ENCODE measurements around the gene NTN1. TPM values are rescaled to one million over a fixed set of nuclear protein-coding genes. Genes with fewer than 3 reads are reported as not detected.
A peak's percentile ranks its signal among the peaks of the same experiment; 100 is the strongest.

Gene NTN1
- total RNA-seq, 1 donor from 2014 or later = 4.1 TPM

DNA sequence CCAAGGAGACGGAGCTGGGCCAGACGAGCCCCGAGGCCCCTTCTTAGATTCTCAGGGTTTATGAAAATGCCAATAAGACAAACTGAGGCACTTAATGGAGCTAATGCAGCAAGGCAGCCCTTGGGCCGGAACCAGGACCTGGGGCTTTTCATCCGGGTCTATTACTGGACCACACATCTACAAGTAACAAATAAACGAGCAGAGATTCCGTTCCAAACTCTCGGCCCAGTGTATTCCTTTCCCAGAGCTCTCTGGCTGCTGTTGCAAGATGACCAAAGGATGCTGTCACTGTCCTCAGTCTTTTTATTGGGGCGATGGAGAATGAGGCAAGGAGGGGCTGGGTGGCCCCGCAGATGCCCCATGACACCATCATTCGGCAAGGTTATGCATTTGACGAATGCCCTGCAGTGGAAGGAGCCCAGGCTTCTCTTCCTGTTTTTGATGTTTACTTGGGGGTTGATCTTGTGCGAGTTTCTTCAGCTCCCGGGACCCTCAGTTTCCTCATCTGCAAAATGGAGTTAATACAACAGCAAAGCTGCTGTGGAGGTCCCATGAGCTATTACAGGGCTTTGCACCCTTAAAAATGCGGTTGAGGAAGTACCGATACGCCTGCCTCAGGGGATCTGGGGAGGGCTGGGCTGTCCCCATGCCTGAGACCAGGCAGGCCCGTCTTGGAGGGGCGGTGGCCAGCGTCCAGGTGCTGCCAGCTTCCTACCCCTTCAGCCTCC, 1.1 kb upstream of the NTN1 start:
- TF ChIP-seq, protein P1, sequence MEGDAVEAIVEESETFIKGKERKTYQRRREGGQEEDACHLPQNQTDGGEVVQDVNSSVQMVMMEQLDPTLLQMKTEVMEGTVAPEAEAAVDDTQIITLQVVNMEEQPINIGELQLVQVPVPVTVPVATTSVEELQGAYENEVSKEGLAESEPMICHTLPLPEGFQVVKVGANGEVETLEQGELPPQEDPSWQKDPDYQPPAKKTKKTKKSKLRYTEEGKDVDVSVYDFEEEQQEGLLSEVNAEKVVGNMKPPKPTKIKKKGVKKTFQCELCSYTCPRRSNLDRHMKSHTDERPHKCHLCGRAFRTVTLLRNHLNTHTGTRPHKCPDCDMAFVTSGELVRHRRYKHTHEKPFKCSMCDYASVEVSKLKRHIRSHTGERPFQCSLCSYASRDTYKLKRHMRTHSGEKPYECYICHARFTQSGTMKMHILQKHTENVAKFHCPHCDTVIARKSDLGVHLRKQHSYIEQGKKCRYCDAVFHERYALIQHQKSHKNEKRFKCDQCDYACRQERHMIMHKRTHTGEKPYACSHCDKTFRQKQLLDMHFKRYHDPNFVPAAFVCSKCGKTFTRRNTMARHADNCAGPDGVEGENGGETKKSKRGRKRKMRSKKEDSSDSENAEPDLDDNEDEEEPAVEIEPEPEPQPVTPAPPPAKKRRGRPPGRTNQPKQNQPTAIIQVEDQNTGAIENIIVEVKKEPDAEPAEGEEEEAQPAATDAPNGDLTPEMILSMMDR (IDR thresholded peaks at IDR 0.05) = no peak
- H3K36me3 ChIP-seq = no peaks in the 10 kb centered on the region
- ATAC-seq = no peak
- peaks cover 67% of the 10 kb centered on the region for H3K27me3 ChIP-seq
- H3K27ac ChIP-seq = no peak overlapping the region
- intact Hi-C loops (cut with DNase I) = no loop called here
- H3K4me3 ChIP-seq = peak overlapping the region; percentile 64
- DNase-seq = no peak
- H3K4me1 ChIP-seq = peaks cover 21% of the 10 kb centered on the region
- no peaks in the 10 kb centered on the region for H3K9me3 ChIP-seq

- H3K36me3 ChIP-seq = no peaks in the 10 kb centered on the region
- H3K27ac ChIP-seq = no peak overlapping the region
- peak overlapping the region; percentile 64 for H3K4me3 ChIP-seq
- ATAC-seq = no peak
- H3K9me3 ChIP-seq = no peaks in the 10 kb centered on the region
- H3K4me1 ChIP-seq = peaks cover 21% of the 10 kb centered on the region
- DNase-seq = no peak
- TF ChIP-seq, protein P1 (IDR thresholded peaks at IDR 0.05) = no peak
- intact Hi-C loops (cut with DNase I) = no loop called here
- peaks cover 70% of the 10 kb centered on the region for H3K27me3 ChIP-seq
Observed at GRCh38 chr17:9020824-9021157, 519 bp upstream of the NTN1 start.

DNA sequence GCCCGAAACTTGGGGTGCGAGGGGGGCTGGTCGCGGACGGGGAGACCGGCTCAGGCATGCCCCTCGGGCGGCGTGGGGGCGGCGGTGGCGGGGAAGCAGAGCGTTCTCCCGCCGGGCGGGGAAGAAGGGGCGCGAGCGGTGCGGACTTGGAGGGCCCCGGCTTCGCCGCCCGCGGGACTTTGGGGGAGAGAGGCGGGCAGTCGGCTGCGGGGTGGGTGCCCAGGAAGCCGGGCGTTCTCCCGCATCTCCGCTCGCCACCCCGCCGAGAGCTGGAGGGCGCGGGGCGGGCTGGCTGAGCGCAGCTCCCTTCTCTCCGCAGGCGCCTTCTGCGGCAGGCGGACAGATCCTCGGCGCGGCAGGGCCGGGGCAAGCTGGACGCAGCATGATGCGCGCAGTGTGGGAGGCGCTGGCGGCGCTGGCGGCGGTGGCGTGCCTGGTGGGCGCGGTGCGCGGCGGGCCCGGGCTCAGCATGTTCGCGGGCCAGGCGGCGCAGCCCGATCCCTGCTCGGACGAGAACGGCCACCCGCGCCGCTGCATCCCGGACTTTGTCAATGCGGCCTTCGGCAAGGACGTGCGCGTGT, 772 bp downstream of the NTN1 start:
- peak overlapping the region; percentile 64 for H3K4me3 ChIP-seq
- H3K36me3 ChIP-seq = no peaks in the 10 kb centered on the region
- H3K4me1 ChIP-seq = peaks cover 21% of the 10 kb centered on the region
- H3K27me3 ChIP-seq = peaks cover 78% of the 10 kb centered on the region
- intact Hi-C loops (cut with DNase I) = no loop called here
- H3K27ac ChIP-seq = no peak overlapping the region
- peak; percentile 37 for ATAC-seq
- H3K9me3 ChIP-seq = no peaks in the 10 kb centered on the region
- TF ChIP-seq, protein P1 (IDR thresholded peaks at IDR 0.05) = no peak
- DNase-seq = peak; percentile 65

DNA sequence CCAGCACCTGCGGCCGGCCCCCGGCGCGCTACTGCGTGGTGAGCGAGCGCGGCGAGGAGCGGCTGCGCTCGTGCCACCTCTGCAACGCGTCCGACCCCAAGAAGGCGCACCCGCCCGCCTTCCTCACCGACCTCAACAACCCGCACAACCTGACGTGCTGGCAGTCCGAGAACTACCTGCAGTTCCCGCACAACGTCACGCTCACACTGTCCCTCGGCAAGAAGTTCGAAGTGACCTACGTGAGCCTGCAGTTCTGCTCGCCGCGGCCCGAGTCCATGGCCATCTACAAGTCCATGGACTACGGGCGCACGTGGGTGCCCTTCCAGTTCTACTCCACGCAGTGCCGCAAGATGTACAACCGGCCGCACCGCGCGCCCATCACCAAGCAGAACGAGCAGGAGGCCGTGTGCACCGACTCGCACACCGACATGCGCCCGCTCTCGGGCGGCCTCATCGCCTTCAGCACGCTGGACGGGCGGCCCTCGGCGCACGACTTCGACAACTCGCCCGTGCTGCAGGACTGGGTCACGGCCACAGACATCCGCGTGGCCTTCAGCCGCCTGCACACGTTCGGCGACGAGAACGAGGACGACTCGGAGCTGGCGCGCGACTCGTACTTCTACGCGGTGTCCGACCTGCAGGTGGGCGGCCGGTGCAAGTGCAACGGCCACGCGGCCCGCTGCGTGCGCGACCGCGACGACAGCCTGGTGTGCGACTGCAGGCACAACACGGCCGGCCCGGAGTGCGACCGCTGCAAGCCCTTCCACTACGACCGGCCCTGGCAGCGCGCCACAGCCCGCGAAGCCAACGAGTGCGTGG, 1.5 kb downstream of the NTN1 start:
- no peak for DNase-seq
- H3K4me3 ChIP-seq = peak overlapping the region; percentile 64
- H3K4me1 ChIP-seq = peaks cover 21% of the 10 kb centered on the region
- peak; percentile 5 for ATAC-seq
- H3K27ac ChIP-seq = no peak overlapping the region
- intact Hi-C loops (cut with DNase I) = no loop called here
- no peaks in the 10 kb centered on the region for H3K9me3 ChIP-seq
- no peaks in the 10 kb centered on the region for H3K36me3 ChIP-seq
- peaks cover 81% of the 10 kb centered on the region for H3K27me3 ChIP-seq
- TF ChIP-seq, protein P1 (IDR thresholded peaks at IDR 0.05) = no peak

- H3K4me1 ChIP-seq = peaks cover 21% of the 10 kb centered on the region
- TF ChIP-seq, protein P1 (IDR thresholded peaks at IDR 0.05) = no peak
- intact Hi-C loops (cut with DNase I) = no loop called here
- H3K9me3 ChIP-seq = no peaks in the 10 kb centered on the region
- ATAC-seq (no peak), DNase-seq (no peak)
- peaks cover 80% of the 10 kb centered on the region for H3K27me3 ChIP-seq
- H3K27ac ChIP-seq = no peak overlapping the region
- H3K4me3 ChIP-seq = peak overlapping the region; percentile 64
- H3K36me3 ChIP-seq = no peaks in the 10 kb centered on the region
Observed at GRCh38 chr17:9023392-9024218, 2.3 kb downstream of the NTN1 start.

Measured in upper lobe of right lung (tissue), 1 donor.